ENCODE measurements around the gene WDR3.

DNA sequence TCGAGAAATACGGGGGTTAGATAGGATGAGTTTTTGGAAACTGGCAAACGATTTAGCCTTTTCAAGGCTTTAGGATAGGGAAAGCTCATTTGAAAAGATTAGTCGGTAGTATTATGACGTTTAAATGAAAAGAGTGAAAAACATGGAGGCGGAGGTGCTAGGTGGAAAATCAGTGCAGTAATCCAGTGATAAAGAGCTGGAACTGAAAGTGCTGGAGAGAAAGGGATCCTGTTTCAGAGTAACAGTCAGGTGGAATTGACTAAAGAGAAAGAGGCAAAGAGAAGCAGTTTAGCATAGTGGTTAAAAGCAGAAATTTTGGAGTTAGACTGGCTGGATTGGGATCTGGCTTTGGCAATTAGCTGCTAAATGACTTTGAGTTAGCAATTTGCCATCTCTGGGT, 945 bp downstream of the WDR3 start:
- TF ChIP-seq, protein P1, sequence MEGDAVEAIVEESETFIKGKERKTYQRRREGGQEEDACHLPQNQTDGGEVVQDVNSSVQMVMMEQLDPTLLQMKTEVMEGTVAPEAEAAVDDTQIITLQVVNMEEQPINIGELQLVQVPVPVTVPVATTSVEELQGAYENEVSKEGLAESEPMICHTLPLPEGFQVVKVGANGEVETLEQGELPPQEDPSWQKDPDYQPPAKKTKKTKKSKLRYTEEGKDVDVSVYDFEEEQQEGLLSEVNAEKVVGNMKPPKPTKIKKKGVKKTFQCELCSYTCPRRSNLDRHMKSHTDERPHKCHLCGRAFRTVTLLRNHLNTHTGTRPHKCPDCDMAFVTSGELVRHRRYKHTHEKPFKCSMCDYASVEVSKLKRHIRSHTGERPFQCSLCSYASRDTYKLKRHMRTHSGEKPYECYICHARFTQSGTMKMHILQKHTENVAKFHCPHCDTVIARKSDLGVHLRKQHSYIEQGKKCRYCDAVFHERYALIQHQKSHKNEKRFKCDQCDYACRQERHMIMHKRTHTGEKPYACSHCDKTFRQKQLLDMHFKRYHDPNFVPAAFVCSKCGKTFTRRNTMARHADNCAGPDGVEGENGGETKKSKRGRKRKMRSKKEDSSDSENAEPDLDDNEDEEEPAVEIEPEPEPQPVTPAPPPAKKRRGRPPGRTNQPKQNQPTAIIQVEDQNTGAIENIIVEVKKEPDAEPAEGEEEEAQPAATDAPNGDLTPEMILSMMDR (IDR thresholded peaks at IDR 0.05; ENCODE audit: insufficient read depth, low read depth, low read length) = no peak
- TF ChIP-seq EZH2 (IDR thresholded peaks at IDR 0.05; ENCODE audit: insufficient read depth, low read length) = no peak
